NCI-H128 (cell line): ENCODE measurements around the gene PKP2.
"Not testable (repeated sequence)": the region's sequence is repeated elsewhere in the genome, so short reads cannot be mapped to it uniquely, and the experiment has no call there.

ENCODE experiments used
- DNase-seq: peaks from one replicate; lab custom pipeline; 2025; ENCODE audit not compliant: unreplicated experiment; lab: John Stamatoyannopoulos, UW

PKP2 gene

DNA sequence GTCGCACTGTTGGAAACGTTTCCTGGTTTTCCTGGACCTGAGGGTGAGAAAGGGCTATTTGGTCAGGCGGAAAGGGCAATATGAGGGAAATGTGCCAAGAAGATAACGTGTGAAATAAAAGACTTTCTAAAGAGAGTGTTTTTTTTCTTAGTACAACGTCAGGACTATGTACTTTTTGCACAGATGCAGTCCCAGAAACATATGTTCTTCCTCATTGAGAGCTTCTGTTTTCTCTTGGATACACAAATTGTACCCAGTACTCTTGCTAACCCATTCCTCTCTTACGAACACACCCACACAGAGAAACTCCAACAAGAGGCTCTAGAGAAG, 669 bp upstream of the PKP2 start:
- DNase-seq, result no peak

DNA sequence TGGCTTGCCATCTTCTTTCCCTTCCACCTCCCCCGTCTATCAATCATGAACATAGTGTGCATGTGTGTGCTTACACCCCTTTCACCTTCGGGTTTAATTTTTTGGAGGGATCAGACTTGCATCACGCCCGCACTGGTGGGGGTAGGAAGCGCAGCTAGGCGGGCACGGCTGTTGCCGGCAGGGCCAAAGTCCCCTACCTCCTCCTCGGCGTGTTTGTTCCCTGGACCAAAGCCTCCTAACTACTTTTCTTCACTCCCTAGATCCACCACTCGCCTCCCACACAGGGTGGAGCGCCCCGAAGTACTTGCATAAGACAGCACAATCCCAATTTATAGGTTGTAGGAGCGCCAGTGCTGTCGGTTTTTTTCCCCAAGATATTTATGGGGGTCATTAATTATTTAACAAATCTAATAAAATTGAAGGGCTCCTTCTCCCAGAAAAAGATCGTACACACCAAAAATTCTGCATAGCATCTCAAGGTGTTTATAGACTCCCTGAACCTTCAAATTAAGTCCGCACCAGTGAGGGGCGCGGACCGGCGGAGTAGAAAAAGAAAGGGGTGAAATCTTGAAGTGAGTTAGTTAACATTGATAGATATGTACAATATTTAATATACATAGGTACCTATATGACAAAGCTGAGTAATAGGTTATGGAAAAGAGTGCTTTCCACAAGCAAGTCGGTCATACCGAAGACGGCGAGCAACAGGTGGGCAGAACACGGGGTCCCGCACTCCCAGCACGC, 717 bp downstream of the PKP2 start:
- no peak for DNase-seq

DNA sequence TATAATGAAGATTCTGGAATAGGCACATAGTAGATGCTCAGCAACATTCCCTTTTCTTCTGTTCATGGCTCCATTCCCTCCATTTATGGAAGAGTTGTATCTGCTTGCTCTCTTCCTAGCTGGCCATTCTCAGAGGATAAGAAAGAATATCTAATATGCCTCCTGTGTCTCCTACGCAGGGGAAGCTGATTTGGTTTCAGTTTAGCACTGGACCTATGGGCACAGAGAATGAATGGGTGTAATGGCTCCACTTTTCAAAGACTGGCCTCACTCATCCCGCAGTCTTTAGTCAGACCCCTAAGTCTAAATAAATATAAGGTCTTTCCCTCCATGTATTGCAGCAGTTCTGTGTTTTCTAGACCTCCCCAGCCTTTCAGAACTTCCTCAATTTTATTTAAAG, 2.0 kb downstream of the PKP2 start:
- DNase-seq, result no peak

GRCh38 chr12:32893458-32893857, 3.1 kb downstream of the PKP2 start:
- no peak for DNase-seq

DNA sequence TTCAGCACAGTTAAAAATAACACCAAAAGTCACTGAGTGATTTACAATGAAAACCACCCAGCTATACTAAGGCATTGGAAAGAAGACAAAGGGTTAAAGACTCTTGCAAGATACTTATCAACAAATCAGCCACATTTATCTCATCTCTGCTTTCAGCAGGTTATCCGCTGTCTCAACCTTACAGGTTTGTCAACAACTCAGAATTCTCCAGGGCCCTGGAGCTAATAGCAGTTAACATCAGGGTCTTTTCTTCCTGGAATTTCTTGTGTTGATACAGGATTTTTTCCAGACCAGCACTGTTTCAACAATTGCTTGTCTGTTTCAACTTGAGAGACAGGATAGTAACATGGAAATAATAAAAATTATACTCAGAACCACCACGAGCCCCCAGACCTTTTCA, 3.5 kb downstream of the PKP2 start:
- no peak for DNase-seq

DNA sequence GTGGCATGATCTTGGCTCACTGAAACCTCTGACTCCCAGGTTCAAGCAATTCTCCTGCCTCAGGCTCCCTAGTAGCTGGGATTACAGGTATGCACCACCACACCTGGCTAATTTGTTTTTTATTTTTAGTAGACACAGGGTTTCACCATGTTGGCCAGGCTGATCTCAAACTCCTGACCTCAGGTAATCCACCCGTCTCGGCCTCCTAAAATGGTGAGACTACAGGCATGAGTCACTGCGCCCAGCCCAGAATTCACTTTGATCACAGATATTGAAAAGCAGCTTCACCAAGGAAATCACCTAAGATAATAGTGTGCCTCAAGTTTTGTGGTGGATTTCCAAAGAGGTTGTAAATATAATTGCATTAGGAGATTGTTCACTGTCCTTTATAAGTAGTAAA, 4.2 kb downstream of the PKP2 start:
- DNase-seq, result not testable (repeated sequence)

- no peak for DNase-seq
Measured at GRCh38 chr12:32891956-32892355, 4.6 kb downstream of the PKP2 start.

- no peak for DNase-seq
Measured at GRCh38 chr12:32891526-32891925, 5.1 kb downstream of the PKP2 start.

GRCh38 chr12:32889011-32889760, 7.4 kb downstream of the PKP2 start:
- no peak for DNase-seq

DNA sequence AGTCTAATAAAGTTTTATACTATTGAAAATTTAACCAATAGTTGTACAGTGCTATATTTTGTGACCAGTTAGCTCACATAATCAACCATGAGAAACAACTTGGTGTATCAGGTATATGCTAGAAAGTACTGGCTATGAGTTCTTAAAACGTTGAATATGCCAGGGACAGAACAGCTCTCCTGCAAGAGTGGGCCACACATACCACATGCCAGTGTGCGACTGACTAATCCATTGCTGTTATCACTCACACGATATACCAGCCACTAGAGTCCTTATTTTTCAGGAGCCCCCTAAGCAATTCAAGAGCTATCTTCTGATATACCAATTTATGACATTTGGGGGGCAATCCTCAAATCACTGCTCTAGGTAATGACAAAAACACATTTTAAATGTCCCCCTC, 9.5 kb downstream of the PKP2 start:
- no peak for DNase-seq

GRCh38 chr12:32885831-32886230, 10.7 kb downstream of the PKP2 start:
- peak; percentile 60 for DNase-seq

GRCh38 chr12:32884962-32885361, 11.6 kb downstream of the PKP2 start:
- no peak for DNase-seq

DNA sequence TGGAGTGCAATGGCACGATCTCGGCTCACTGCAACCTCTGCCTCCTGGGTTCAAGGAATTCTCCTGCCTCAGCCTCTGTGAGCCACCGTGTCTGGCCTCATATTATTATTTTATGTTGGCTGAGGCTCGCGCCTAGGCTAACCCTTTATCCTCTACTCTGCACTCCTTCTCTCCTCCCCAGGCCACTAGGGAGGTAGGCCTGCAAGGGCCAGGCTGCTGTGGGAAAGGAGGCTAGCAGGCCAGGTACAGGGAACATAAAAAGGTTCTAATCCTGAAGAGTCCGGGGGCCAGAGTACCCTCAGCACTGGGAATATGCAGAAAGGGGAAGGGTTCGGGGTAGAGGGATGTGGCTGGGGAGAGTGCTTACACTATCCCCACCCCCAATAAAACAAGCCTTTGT, 14.9 kb downstream of the PKP2 start:
- no peak for DNase-seq

GRCh38 chr12:32881107-32881506, 15.5 kb downstream of the PKP2 start:
- DNase-seq, result no peak

- not testable (repeated sequence) for DNase-seq
Measured at GRCh38 chr12:32879066-32879465, 17.5 kb downstream of the PKP2 start.

DNA sequence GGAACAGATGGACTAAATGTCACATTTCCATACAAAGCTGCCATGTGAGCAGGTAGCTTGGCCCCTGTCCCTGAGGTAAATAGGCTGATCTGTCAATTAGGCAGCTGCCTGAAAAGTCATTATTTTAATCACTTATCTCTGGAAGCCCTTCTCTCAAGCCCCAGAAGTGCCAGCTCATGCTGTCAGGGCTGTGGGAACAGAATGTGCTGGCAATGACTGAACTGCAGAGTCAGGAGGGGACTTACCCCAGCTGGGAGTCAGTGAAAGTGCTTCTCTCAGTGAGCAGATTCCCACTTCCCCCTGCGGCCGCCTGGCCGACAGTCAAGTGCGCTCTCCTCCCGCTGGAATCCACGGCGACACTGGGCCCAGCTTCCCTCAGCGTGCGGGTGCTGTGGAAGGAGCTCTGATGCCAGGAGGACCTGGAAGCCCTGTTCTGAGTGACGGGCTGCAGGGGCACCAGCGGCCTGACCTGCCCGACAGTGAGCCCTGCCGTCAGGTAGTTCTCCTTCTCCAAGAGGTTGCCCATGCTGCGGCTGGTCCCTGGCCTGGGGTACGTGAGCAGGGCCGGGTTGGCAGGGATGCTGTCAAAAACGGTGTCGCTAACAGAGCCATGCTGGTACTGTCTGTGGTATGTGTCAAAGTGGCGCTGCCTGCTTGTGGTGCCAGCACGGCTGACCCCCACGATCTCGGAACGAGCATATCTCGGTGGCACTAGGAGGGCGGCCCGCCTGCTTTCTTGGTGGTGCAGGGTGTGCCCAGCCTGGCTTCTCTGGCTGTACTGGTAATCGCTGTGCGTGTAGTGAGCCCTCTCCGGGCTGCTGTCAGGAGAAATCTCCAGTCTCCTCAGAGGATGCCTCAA, 18.7 kb downstream of the PKP2 start:
- no peak for DNase-seq

DNA sequence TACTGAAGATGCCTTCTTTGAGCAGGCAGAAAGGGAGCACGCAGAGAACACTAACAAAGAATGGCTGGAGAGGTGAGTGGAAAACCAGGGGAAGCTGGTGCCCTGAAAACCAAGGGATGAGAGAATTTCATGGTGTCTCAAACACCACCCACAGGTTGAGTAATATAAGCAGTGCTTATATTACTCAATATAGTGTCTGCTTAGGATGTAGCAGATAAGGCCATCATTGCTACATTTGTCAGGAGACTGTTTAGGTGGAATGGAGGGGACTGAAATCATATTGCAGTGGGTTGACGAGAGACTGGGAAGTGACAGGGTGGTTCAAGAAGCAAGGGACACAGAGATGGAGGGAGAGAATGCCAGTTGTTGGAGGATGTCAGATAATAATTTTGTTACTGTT, 20.6 kb downstream of the PKP2 start:
- no peak for DNase-seq

DNA sequence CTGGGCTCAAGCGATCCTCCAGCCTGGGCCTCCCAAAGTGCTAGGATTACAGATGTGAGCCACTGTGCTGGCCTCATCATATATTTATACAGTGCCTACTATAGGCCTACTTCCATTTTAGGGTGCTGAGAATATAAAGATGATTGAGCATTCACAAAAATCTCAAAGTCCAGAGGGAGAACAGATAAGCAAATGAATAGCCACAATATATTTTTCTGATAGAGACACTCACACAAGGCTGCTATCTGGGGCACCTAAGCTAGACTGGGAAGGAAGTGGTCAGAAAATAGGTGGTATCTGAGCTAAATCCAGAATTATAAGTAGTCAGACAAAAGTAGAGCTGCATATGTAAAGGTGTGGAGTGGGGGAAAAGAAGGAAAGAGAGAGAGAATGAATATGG, 21.6 kb downstream of the PKP2 start:
- DNase-seq, result no peak

- no peak for DNase-seq
Measured at GRCh38 chr12:32874078-32874477, 22.5 kb downstream of the PKP2 start.

DNA sequence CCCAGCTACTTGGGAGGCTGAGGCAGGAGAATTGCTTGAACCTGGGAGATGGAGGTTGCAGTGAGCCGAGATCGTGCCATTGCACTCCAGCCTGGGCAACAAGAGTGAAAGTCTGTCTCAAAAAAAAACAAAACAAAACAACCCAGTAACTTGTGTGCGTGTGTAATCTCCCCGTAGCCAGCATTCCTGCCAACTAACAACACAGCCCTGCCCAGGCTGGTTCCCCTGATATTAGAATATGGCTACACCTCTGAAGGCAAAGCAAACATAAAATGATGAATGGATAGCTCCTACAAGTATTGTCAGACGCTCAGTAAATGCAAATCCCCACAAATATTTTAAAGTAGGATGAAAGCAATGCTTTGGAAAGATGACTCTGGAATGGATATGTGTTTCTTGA, 24.2 kb downstream of the PKP2 start:
- DNase-seq, result not testable (repeated sequence)

DNA sequence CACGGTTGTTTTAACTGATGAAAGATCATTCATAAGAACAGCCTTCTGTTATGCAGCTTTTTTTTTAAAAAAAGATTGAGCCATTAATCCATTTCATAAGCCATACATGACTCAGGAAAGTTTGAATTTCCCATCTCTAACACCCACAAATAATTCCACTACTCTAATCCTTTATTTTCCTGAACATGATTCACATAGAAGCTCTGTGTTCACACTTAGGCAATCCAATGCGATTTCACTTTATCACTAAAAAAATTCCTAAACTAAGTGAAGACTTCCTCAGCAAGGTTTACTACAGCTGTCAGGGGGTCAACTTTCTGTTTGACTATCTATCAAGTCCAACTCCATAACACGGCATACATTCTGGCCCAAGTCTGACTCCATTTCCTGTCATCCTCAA, 25.9 kb downstream of the PKP2 start:
- no peak for DNase-seq

GRCh38 chr12:32868885-32869284, 27.7 kb downstream of the PKP2 start:
- DNase-seq, result no peak
